Neural cell (in vitro differentiated cells): ENCODE measurements around the gene LTBP1. TPM values are rescaled to one million over a fixed set of nuclear protein-coding genes. Genes with fewer than 3 reads are reported as not detected.

Source experiments
- H2AFZ ChIP-seq: fragments of 200-600, 300-800 bp; sonication (generic), shearing (Covaris generic); 2 replicates; pipeline ENCODE4 v1.6.0; 2014; ENCODE audit warnings: low read depth, mild to moderate bottlenecking, antibody characterized with exemption, low read length, moderate library complexity
- H3F3A ChIP-seq: fragments of 200-600 bp; shearing (Covaris generic); 2 replicates; pipeline ENCODE4 v1.6.1; 2016; ENCODE audit warnings: mild to moderate bottlenecking, moderate library complexity, mixed read lengths, antibody characterized with exemption, low read length; ENCODE audit not compliant: insufficient read depth, poor library complexity, severe bottlenecking
- H3K27ac ChIP-seq: fragments of 200-600, 300-800 bp; sonication (generic), shearing (Covaris generic); 2 replicates; pipeline ENCODE4 v1.5.1; 2014; ENCODE audit warnings: mild to moderate bottlenecking, low read length, moderate library complexity
- H3K27me3 ChIP-seq: fragments of 300-800, 200-600 bp; sonication (generic), shearing (Covaris generic); 2 replicates; pipeline ENCODE4 v1.6.0; 2014; ENCODE audit warnings: mild to moderate bottlenecking, low read depth, low read length, moderate library complexity; ENCODE audit not compliant: insufficient read depth
- H3K36me3 ChIP-seq: fragments of 300-800, 200-600 bp; sonication (generic), shearing (Covaris generic); 2 replicates; pipeline ENCODE4 v1.5.1; 2014; ENCODE audit warnings: mild to moderate bottlenecking, antibody characterized with exemption, low read length, moderate library complexity; ENCODE audit not compliant: insufficient read depth
- H3K4me2 ChIP-seq: fragments of 300-800, 200-600 bp; sonication (generic), shearing (Covaris generic); 2 replicates; pipeline ENCODE4 v1.6.0; 2014; ENCODE audit warnings: mild to moderate bottlenecking, low read length
- H3K4me3 ChIP-seq: fragments of 300-800, 200-600 bp; sonication (generic), shearing (Covaris generic); 2 replicates; pipeline ENCODE4 v1.5.1; 2014; ENCODE audit warnings: mild to moderate bottlenecking, low read length, moderate library complexity
- H3K79me2 ChIP-seq: fragments of 200-600 bp; shearing (Covaris generic); replicated peaks from 2 replicates; pipeline ENCODE4 v1.6.0; 2014; ENCODE audit warnings: mild to moderate bottlenecking, low read length, moderate library complexity; ENCODE audit not compliant: insufficient read depth
- H3K9ac ChIP-seq: fragments of 300-800, 200-600 bp; sonication (generic), shearing (Covaris generic); 2 replicates; pipeline ENCODE4 v1.6.1; 2016; ENCODE audit warnings: mild to moderate bottlenecking, low read length, mixed read lengths
- H3K9me2 ChIP-seq: fragments of 200-600 bp; shearing (Covaris generic); 2 replicates; pipeline ENCODE4 v1.6.1; 2016; ENCODE audit warnings: mild to moderate bottlenecking, low read length, mixed read lengths; ENCODE audit not compliant: insufficient read depth
- H3K9me3 ChIP-seq: fragments of 200-600, 300-800 bp; sonication (generic), shearing (Covaris generic); 2 replicates; pipeline ENCODE4 v1.6.1; 2016; ENCODE audit warnings: mild to moderate bottlenecking, mixed run types, low read length, moderate library complexity, mixed read lengths
- H4K20me1 ChIP-seq: fragments of 200-600 bp; shearing (Covaris generic); 2 replicates; pipeline ENCODE4 v1.6.1; 2016; ENCODE audit warnings: mild to moderate bottlenecking, mixed run types; ENCODE audit not compliant: insufficient read depth
- EP300 ChIP-seq: fragments of 450-650 bp; conservative IDR thresholded peaks from 2 replicates; pipeline ENCODE4 v1.6.1; 2014; ENCODE audit warnings: antibody characterized with exemption, mild to moderate bottlenecking, moderate library complexity; ENCODE audit not compliant: poor library complexity, severe bottlenecking
- EZH2 ChIP-seq: fragments of 200-600, 300-800 bp; shearing (Covaris generic), sonication (generic); IDR thresholded peaks from 2 replicates; pipeline ENCODE4 v1.6.1; 2014; ENCODE audit warnings: antibody characterized with exemption, low read length, borderline replicate concordance, mild to moderate bottlenecking; ENCODE audit not compliant: insufficient read depth, poor library complexity, severe bottlenecking
- MXI1 ChIP-seq: fragments of 450-650 bp; conservative IDR thresholded peaks from 2 replicates; pipeline ENCODE4 v1.6.1; 2014; ENCODE audit warnings: antibody characterized with exemption, mild to moderate bottlenecking; ENCODE audit not compliant: poor library complexity, severe bottlenecking
- POLR2AphosphoS5 ChIP-seq: IDR thresholded peaks from 2 replicates; pipeline ENCODE4 v1.6.1; 2012
- RAD21 ChIP-seq: fragments of 450-650 bp; conservative IDR thresholded peaks from 2 replicates; pipeline ENCODE4 v1.6.1; 2014; ENCODE audit warnings: antibody characterized with exemption, mild to moderate bottlenecking, moderate library complexity
- SMC3 ChIP-seq: fragments of 450-650 bp; conservative IDR thresholded peaks from 2 replicates; pipeline ENCODE4 v1.6.1; 2014; ENCODE audit warnings: antibody characterized with exemption, mild to moderate bottlenecking, moderate library complexity; ENCODE audit not compliant: poor library complexity
- TAF1 ChIP-seq: IDR thresholded peaks from 2 replicates; pipeline ENCODE4 v1.6.1; 2012; ENCODE audit warnings: low read depth
- polyA plus RNA-seq: library from polyadenylated mRNA; depleted of rRNA; stranded (reverse); fragments of >200 nt; gene quantifications from 2 replicates; pipeline ENCODE4 v1.2.3, GENCODE V29; 2014
- TF ChIP-seq, protein P1 (sequence below): fragments of 450-650 bp; IDR thresholded peaks from 2 replicates; pipeline ENCODE4 v1.5.1; 2014; ENCODE audit warnings: antibody characterized with exemption, mild to moderate bottlenecking, moderate library complexity; ENCODE audit not compliant: poor library complexity, severe bottlenecking
- TF ChIP-seq, protein P2 (sequence below): IDR thresholded peaks from 2 replicates; pipeline ENCODE4 v1.6.1; 2012; ENCODE audit warnings: borderline replicate concordance

LTBP1 gene
- polyA plus RNA-seq, 1 donor from 2014 or later = 1.8 TPM

DNA sequence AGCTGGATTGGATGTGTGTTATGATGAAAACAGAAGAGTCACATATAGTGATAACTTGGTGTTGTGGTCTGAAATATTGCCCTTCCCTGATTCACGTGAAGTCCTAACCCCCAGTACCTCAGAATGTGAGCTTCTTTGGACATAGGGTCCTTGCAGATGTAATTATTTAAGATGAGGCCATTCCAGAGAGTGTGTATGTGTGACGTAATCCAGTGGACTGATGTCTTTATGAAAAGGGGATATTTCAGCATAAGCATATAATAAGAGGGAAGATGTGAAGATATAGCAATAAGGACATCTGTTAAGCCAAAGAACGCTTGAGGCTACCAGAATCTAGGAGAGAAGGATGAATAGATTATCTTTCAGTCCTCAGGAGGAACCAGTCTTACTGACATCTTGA, 62.5 kb downstream of the LTBP1 start:
- H3K4me3 ChIP-seq = no peak overlapping the region
- peaks cover 3% of the 10 kb centered on the region for H3K79me2 ChIP-seq
- TF ChIP-seq EP300 (no peak), MXI1 (no peak), SMC3 (no peak), RAD21 (no peak), POLR2AphosphoS5 (no peak), TAF1 (no peak), EZH2 (no peak)
- TF ChIP-seq, protein P1, sequence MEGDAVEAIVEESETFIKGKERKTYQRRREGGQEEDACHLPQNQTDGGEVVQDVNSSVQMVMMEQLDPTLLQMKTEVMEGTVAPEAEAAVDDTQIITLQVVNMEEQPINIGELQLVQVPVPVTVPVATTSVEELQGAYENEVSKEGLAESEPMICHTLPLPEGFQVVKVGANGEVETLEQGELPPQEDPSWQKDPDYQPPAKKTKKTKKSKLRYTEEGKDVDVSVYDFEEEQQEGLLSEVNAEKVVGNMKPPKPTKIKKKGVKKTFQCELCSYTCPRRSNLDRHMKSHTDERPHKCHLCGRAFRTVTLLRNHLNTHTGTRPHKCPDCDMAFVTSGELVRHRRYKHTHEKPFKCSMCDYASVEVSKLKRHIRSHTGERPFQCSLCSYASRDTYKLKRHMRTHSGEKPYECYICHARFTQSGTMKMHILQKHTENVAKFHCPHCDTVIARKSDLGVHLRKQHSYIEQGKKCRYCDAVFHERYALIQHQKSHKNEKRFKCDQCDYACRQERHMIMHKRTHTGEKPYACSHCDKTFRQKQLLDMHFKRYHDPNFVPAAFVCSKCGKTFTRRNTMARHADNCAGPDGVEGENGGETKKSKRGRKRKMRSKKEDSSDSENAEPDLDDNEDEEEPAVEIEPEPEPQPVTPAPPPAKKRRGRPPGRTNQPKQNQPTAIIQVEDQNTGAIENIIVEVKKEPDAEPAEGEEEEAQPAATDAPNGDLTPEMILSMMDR = no peak
- TF ChIP-seq, protein P2, sequence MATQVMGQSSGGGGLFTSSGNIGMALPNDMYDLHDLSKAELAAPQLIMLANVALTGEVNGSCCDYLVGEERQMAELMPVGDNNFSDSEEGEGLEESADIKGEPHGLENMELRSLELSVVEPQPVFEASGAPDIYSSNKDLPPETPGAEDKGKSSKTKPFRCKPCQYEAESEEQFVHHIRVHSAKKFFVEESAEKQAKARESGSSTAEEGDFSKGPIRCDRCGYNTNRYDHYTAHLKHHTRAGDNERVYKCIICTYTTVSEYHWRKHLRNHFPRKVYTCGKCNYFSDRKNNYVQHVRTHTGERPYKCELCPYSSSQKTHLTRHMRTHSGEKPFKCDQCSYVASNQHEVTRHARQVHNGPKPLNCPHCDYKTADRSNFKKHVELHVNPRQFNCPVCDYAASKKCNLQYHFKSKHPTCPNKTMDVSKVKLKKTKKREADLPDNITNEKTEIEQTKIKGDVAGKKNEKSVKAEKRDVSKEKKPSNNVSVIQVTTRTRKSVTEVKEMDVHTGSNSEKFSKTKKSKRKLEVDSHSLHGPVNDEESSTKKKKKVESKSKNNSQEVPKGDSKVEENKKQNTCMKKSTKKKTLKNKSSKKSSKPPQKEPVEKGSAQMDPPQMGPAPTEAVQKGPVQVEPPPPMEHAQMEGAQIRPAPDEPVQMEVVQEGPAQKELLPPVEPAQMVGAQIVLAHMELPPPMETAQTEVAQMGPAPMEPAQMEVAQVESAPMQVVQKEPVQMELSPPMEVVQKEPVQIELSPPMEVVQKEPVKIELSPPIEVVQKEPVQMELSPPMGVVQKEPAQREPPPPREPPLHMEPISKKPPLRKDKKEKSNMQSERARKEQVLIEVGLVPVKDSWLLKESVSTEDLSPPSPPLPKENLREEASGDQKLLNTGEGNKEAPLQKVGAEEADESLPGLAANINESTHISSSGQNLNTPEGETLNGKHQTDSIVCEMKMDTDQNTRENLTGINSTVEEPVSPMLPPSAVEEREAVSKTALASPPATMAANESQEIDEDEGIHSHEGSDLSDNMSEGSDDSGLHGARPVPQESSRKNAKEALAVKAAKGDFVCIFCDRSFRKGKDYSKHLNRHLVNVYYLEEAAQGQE = no peak
- no peaks in the 10 kb centered on the region for H4K20me1 ChIP-seq
- no peak overlapping the region for H3K9ac ChIP-seq
- H3K4me2 ChIP-seq = no peak overlapping the region
- H2AFZ ChIP-seq = no peak overlapping the region
- H3K36me3 ChIP-seq = no peaks in the 10 kb centered on the region
- H3K9me3 ChIP-seq = no peaks in the 10 kb centered on the region
- no peak overlapping the region for H3K27ac ChIP-seq
- no peaks in the 10 kb centered on the region for H3K9me2 ChIP-seq
- H3F3A ChIP-seq = no peaks in the 10 kb centered on the region
- H3K27me3 ChIP-seq = no peaks in the 10 kb centered on the region

DNA sequence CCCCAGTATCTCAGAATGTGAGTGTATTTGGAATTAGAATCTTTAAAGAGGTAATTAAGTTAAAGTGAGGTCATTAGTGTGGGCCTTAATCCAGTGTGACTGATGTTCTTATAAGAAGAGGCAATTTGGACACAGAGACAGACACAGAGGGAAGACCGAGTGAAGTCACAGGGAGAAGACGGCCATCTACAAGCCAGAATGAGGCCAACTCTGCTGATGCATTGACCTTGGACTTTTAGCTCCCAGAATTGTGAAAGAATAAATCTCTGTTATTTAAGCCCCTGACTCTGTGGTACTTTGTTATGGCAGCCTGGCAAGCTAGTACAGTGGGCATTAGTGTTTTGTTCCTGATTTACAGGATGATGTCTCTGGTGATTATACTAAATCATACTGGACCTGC, 64.6 kb downstream of the LTBP1 start:
- TF ChIP-seq EP300 (no peak), POLR2AphosphoS5 (no peak), RAD21 (no peak), MXI1 (no peak), TAF1 (no peak), SMC3 (no peak), EZH2 (no peak)
- TF ChIP-seq, protein P2 = no peak
- TF ChIP-seq, protein P1 = no peak
- Histone ChIP-seq H3K27me3 (no peaks in the 10 kb centered on the region), H3K9me3 (no peaks in the 10 kb centered on the region), H3K36me3 (no peaks in the 10 kb centered on the region), H3K4me2 (no peak overlapping the region), H2AFZ (no peak overlapping the region), H3K9me2 (no peaks in the 10 kb centered on the region), H4K20me1 (no peaks in the 10 kb centered on the region), H3K9ac (no peak overlapping the region), H3F3A (no peaks in the 10 kb centered on the region), H3K79me2 (peaks cover 3% of the 10 kb centered on the region), H3K27ac (no peak overlapping the region), H3K4me3 (no peak overlapping the region)
